GM23248 (cell line): ENCODE measurements around the gene APOL4.
"Not testable (repeated sequence)": the region's sequence is repeated elsewhere in the genome, so short reads cannot be mapped to it uniquely, and the experiment has no call there.

Experiments
- EZH2 ChIP-seq: fragments of 200-600 bp; sonication (generic); IDR thresholded peaks from 2 replicates; pipeline ENCODE4 v1.6.1; 2018; ENCODE audit warnings: antibody characterized with exemption, mild to moderate bottlenecking; ENCODE audit not compliant: insufficient read depth, poor library complexity, severe bottlenecking
- EZH2phosphoT487 ChIP-seq: fragments of 200-600 bp; sonication (generic); IDR thresholded peaks from 2 replicates; pipeline ENCODE4 v1.6.1; 2018; ENCODE audit warnings: antibody characterized with exemption, moderate library complexity, mild to moderate bottlenecking, low read depth; ENCODE audit not compliant: insufficient read depth

- TF ChIP-seq EZH2, EZH2phosphoT487: not testable (repeated sequence)
Measured at GRCh38 chr22:36161793-36162126, 39.8 kb downstream of the APOL4 start.
